AG09309 (cell line): ENCODE measurements around the gene TPGS2.

Experiments
- DNase-seq: peaks from one replicate; pipeline ENCODE4 v3.0.0-alpha.2; 2010; ENCODE audit warnings: low read depth
- H3K4me3 ChIP-seq: 2 replicates; pipeline ENCODE4 v1.5.1; 2011; ENCODE audit warnings: mild to moderate bottlenecking, low read depth, low read length, moderate library complexity; ENCODE audit not compliant: control insufficient read depth
- TF ChIP-seq, protein P1 (sequence below): IDR thresholded peaks from 2 replicates; pipeline ENCODE4 v1.5.1; 2011; ENCODE audit warnings: mild to moderate bottlenecking, low read depth, low read length, inconsistent platforms; ENCODE audit not compliant: insufficient read depth, control insufficient read depth; ENCODE audit errors: missing control alignments

The TPGS2 gene

DNA sequence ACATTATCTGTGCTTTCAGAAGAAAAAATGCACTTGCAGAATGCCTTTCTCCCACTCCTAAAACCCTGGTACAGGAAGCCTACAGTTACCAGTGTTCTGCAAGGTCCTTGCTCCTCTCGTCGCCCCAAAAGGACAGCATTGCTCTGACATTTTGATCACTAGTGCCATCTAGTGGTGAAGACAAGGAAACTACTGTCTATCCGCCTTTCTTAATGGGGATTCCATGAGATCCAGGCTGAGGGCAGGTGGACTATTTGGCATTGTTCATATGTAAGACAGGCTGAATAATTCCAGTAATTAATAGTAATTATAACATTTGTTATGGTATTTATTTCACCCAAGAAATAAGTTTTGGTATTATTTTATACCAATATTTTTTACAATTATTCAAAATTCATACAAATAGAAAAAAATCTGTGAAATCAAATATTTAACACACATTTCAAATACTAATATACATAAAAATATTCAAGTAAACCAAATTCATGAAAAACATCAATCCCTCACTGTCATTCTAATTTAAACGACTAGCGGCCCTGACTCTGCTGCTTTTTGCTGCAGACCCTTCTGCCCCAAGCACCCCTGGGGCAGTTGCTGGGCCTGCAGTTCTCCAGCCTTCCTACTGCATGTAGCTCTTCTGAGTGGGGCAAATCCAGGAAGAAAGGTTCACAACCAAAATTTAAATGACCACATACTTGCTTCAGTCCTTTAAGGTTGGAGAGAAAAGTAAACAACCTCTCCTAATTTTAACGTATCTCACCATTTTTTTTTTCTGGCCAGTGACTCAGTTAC is 19.0 kb downstream of the TPGS2 start:
- H3K4me3 ChIP-seq, result no peak overlapping the region
- TF ChIP-seq, protein P1, sequence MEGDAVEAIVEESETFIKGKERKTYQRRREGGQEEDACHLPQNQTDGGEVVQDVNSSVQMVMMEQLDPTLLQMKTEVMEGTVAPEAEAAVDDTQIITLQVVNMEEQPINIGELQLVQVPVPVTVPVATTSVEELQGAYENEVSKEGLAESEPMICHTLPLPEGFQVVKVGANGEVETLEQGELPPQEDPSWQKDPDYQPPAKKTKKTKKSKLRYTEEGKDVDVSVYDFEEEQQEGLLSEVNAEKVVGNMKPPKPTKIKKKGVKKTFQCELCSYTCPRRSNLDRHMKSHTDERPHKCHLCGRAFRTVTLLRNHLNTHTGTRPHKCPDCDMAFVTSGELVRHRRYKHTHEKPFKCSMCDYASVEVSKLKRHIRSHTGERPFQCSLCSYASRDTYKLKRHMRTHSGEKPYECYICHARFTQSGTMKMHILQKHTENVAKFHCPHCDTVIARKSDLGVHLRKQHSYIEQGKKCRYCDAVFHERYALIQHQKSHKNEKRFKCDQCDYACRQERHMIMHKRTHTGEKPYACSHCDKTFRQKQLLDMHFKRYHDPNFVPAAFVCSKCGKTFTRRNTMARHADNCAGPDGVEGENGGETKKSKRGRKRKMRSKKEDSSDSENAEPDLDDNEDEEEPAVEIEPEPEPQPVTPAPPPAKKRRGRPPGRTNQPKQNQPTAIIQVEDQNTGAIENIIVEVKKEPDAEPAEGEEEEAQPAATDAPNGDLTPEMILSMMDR, result peak; percentile 83
- DNase-seq, result peak; percentile 47

DNA sequence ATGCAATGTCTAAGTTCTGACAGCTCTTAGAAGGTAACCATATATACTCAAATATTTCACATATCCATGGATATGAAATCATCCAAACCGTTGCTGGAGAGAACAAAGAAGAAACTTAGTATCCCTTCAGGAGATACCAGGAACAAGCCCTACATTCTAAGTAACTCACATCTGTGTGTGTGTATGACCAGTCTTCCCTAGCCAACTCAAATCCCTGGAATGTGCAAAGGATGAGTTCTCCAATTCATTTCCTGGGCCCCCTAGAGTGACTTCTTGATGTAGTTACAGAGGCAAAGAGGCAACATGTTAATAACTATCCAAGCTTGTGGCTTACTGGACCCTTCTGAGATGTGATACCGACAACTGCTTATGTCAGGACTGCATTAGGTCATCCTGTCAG is 20.1 kb downstream of the TPGS2 start:
- no peak overlapping the region for H3K4me3 ChIP-seq
- peak; percentile 38 for DNase-seq
- TF ChIP-seq, protein P1, result no peak

DNA sequence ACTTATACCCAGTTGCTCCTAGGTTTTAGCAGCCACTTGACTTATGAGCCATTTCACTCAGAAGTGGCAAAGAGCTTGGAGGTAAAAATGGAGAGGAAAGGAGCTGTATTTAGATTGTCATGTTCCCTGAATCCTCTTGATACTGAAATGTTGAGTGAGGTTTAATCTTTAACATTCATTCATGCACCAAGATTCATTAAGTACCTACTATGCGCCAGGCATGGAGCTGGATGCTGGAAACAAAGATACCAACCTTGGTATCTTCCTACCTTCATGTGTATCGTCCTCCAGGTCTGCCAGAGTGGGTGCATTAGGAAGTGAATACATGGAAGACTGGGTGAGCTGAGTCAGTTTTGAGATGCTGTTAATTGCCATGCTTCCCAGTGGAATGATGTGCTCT is 23.7 kb downstream of the TPGS2 start:
- no peak for DNase-seq
- TF ChIP-seq, protein P1, result no peak
- H3K4me3 ChIP-seq, result no peak overlapping the region

DNA sequence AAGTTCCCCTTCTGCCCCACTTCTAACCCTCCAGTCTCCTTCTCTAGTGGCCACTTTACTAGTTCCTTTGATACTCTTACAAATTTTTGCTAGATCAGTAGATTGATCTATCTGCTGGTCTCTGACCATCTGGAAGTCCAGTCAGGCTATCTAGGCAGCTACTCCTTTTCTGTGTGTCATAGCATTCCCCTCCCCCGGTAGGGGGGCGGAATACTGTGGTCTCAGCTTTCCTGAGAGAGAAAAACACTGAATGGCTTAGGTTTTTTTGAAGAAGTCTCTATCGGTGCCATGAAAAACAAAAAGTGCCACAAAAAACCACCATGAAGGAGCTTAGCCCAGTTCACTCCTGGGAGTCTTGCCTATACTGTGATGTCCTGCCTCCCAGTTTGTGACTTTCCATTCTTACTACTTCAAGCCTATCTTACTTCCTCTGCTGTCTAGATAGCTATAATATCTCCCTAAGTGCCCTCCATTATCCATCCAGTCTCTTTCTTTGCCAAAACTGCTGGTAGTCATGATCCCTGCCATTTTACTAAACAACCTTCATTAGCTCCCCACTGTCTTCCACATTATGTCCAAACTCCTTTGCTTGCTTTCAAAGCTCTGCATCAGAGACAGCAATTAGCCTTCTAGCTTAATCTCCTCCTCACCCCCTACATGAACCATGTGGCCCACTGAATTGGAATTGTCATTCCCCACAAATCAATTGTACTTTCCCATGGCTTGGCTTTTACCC is 29.9 kb downstream of the TPGS2 start:
- no peak for DNase-seq
- TF ChIP-seq, protein P1, result no peak
- no peak overlapping the region for H3K4me3 ChIP-seq

DNA sequence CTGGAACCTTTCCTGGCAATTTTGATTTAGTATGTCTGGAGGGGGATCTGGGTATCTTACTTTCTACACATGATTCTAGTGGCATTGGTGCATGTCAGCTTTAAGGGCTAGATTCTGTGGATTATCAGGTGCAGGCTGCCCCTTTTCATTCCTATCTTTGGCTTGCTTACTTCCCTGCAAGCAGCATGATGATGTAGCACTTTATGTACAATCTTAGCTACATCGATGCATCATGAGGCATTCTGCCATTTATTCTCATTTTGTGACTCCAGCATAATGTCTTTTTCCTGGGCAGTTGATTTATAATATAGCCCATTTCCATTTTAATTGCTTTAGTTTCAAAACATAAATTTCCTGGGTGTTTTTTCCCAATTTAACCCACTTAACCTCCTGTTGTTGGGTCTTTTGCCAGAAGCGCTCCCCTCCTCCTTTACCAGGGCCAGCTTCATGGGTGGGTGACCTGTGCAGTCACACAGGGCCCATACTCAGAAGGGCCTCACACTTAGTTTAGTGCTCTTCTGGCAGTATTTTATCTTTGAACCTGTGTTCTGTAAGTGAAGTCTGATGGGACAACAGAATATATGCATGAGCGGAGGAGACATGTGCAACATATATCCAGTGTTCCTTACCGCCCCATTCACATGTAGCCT is 36.0 kb downstream of the TPGS2 start:
- H3K4me3 ChIP-seq, result no peak overlapping the region
- TF ChIP-seq, protein P1, result no peak
- DNase-seq, result no peak

DNA sequence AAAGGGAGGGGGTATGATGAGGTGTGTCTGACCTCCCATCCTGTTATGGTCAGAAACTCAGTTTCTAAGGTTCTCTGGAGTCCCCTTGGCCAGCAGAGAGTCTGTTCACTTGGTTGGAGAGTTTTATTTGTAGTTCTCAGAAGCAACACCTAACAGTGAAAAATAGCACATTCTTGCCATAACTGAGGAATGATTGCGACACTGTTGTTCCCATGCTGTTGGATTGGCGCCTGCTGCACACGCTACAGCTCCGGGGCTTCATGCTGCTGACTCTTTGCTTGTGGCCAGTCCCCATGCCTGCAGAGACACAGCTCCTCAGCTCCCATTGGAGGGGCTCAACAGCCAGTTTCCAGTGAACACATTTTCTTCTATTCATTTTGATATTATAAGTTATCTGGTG is 42.1 kb downstream of the TPGS2 start:
- TF ChIP-seq, protein P1, result no peak
- no peak overlapping the region for H3K4me3 ChIP-seq
- peak; percentile 52 for DNase-seq
